Middle frontal gyrus (tissue), 1 donor: ENCODE data around the gene LUC7L3.
"Not testable (repeated sequence)": the region's sequence is repeated elsewhere in the genome, so short reads cannot be mapped to it uniquely, and the experiment has no call there.

Experiments used
- DNase-seq: peaks from one replicate; pipeline ENCODE4 v3.0.0-alpha.2; 2015; ENCODE audit warnings: low spot score; ENCODE audit errors: extremely low spot score

Gene LUC7L3

DNA sequence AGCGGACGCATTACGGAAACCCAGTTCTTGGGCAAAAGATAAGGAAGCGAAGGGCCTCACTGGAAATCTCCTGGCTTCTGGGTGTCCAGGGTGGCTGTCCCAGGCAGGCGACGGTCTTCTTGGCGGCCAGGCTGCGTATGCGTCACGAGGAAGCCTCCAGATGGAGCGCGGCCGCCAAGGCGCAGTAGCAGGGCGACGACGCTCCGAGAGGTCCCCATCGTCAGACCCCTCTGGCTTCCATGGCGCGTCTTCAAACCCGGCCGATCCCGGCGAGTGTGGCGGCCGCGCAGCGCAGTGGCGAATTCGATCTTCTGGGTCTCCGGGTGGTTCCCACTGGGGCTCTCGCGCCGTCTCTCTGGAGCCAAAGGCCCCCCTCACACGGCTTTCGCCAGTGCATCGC, 61.8 kb downstream of the LUC7L3 start:
- no peak for DNase-seq

DNA sequence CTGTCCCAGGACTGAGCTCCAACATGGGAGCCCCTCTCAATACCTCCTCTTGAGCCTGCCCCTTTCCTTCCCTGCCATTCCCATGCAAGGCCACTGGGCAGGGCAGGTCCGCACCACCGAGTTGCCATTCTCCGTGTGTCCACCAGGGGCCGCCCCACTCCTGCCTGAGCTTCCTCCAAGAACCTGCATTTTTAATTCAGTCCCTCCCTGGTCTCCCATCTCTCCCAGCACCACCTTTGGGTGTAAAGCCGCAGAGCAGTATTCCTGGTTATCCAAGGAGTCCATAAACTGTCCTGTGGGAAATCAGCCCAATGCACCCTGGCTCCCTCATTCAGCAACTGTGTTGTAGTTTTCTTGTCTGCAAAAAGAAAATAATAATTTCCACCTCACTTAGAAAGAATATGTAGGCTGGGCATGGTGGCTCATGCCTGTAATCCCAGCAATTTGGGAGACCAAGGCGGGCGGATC, 63.8 kb downstream of the LUC7L3 start:
- peak; percentile 74 for DNase-seq

DNA sequence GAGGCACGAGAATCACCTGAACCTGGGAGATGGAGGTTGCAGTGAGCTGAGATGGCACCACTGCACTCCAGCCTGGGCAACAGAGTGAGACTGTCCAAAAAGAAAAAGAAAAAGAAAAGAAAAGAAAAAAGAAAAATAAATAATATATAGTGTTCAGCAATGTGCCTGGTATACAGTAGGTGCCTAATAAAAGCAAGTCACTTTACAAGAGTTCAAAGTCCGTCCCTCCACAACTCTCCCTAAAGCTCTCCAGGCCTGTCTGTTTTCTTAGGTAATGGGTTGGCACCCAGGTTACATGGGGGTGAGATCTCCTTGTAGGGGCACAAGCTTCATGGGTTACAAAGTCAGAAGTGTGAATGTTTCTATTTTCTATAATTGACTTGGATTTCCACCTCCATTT, 64.5 kb downstream of the LUC7L3 start:
- DNase-seq, result no peak

DNA sequence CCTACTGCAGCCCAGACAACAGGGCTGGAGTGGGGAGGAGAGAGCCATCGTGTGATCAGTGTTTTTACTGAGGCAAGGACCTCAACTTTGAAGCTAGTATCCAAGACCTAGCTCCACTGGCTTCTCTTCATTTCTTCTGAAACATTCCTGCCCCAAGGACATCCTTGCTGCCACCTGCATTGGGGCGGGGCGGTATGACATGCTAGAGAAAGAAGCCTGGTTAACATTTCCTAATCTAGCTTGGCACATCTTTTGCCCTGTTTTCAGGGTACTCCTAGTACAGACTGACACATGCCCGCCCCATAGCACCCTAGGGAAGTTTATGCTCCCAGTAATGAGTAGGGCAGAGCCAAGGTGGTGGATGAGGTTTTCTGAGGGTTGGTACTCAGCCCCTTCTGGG, 65.7 kb downstream of the LUC7L3 start:
- no peak for DNase-seq

DNA sequence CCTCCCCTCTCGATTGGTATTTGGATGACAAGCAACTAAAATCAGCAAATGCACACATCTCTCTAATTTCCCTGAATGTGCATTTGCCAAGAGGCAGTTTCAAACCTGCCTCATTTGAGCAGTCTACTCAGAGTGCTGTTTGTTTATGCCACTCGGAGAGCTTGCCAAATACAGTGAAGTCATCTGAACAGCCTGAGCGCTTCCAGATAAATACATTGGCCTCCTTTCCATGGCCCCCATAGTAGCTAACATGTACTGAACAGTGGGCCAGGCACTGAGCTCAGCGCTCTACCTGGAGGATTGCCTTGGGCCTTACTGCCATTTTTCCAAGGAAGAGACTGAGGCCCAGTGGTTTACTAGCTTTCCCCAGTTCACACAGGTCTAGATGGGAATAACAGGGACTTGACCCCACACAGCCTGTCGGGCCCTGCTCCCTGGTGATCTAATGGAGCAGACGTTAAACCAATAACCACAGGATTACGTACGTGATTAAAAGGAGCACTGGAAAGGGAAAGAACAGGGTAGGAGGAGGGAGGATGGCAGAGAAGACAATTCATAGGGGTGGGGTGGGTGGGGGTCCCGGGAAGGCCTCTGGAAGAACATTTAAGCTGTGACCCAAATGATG, 66.7 kb downstream of the LUC7L3 start:
- no peak for DNase-seq

DNA sequence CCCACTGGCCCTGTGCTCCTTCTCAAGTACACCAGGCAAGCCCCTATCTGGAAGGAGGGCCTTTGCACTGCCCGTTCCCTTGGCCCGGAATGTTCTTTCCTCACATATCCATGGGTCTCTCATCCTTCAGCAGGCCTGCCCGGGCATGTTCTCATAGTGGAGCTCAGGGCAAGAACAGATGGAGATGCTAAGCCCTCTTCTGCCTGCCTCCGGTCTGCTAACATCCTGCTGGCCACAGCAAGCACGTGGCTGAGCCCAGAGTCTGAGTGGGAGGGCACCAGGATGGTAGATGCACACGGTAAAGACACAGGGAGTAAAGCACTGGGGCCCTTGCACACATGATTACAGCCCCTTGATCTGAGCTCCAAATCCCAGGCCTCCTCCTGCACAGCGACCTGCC, 67.7 kb downstream of the LUC7L3 start:
- no peak for DNase-seq

DNA sequence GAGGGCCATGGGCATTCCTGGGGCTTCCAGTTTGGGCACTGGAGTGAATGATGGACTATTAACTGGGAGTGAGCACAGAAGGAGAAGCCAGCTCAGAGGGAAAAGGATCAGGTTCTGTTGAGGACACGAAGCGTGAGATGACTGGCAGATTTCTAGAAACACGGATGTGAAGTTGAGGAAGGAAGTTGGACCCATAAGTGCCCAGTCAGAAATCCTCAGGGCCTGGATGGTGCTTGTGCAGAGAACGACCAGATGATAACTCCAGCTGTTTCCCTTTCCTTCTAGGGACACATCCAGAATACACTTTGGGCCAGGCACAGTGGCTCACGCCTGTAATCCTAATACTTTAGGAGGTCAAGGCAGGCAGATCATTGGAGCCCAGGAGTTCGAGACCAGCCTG, 71.2 kb downstream of the LUC7L3 start:
- no peak for DNase-seq

DNA sequence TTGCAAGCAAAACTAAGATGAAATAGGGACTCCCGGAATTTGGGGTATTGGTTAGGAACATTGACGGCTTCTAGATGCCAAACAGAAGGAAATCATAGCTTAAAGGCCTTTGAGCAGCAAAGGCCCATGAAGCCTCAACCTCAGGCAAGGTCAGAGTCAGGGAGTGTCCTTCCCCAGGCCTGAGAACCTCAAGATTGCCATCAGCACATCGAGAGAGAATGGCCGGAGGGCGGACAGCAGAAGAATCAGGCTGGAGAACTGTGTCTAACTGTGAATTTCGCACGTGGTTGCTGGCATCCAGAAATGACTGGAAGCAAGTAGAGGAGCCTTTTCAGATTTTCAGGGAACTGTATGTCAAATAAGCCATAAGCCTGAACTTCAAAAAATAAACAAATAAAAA, 72.7 kb downstream of the LUC7L3 start:
- no peak for DNase-seq

DNA sequence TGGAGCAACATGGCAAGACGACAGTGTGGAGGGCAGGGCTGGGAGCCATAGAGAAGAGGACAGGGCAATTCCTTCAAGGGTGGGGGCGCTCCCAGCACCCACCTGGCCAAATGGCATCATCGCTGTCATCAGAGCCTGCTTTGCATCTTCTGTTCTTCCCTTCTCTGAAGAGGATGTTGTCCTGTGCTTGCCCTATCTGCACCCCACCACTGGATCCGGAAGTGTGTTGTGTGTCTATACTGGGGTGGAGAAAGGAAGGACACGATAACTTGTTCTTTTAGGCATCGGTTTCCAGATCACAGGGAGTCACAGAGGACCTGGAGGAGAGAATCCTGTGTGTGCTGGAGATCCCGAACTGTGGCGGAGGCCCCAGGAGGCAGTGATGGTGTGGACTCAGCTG, 73.6 kb downstream of the LUC7L3 start:
- no peak for DNase-seq

DNA sequence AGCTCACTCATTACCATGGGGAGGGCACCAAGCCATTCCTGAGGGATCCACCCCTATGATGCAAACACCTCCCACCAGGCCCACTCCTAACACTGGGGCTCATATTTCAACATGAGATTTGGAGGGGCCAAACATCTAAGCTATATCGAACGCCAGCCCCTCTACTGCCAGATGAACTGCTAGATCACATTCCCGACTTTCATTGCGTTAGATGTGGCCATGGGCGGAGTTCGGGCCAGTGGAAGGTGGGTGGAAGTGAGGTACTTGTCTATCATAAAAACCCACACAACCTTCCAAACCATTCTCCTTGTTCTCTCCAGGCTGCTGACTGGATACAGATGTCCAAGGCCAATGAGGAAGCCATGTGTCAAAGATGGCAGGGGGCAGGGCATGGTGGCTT, 75.0 kb downstream of the LUC7L3 start:
- DNase-seq, result no peak

DNA sequence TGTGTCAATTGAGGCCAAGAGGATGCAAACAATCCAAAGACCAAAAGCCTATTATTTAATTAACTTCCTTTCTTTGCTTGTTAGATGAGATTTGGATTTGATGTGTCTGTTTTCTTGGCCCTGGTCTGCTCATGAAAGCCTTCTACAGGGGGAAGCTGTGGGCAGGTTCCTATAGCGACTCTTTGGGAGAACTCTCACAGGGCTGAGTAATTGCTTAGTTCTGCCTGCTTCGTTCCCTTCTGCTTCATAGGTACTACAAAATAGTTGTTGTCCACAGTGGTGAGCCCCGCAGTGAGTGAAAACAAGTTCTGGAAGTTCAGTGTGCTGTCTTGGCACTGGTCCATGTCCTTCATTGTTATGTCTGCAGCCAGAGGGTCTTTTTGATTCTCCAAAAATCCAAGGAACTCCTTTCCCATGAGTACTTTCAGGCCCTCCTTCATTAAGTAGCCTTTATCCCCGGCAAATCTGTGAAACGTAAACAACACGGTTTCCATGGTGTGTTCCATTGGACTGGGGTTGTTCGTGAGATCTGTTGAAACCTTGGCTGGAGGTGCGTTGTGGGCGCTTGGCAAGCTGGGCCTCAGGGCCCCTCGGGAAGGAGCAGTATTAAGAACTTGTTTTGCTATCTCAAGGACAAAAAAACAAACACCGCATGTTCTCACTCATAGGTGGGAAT, 77.9 kb downstream of the LUC7L3 start:
- no peak for DNase-seq

DNA sequence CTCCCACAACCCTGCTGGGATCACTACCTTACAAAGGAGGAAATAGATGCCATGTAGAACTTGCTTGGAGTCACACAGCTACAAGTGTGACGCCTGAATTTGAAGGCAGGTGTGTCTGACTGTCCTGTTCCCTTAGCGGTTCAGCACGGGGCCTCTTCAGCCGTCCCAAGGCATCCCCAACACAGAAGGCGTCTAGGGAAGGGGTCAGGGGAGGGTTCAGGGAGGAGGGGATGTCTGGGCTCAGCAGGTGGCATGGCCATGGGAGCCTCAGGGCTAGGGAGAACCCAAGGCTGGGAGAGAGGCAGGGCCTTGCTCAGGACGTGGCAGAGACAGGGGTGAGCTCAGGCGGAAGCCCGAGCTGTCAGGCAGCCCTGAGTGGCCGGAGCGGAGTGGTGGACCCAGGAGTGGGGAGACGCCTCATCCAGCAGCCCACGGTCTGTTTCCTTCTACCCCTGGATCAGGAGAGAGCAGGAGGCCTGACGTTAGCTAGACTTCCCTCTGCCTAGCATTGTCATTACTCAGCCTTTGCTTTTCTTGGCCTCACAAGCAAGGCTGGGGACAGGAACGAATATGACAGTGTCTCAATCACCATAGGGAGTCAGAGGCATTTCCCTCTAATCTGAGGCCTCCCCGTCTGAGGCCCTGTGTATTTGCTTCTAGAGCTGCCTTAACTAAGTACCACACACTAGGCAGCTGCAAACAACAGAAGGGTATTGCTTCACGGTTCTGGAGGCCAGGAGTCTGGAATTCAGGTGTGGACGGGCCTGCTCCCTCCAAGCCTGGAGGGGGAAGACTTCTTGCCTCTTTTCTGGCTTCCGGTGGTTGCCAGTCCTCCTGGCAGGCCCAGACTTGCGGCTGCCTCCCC, 79.3 kb downstream of the LUC7L3 start:
- DNase-seq, result no peak

DNA sequence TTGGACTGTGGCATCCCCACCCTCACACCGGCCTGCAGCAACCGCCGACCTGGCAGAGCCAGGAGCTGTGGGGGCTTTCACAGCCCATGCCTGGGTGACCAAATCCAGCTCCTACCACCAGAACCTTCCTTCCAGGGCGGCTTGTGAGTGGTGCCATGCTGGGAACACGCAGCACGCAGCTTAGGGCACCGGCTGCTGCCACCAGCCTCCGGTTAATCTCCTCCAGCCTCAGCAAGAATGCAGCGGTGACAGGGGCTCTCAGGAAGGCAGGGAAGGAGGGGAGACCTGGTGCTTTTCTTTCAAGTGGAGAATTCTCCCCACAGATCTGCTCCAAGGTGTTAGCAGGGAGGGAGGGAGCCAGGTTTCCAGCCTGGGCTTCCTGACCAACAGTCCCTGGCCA, 80.2 kb downstream of the LUC7L3 start:
- no peak for DNase-seq

DNA sequence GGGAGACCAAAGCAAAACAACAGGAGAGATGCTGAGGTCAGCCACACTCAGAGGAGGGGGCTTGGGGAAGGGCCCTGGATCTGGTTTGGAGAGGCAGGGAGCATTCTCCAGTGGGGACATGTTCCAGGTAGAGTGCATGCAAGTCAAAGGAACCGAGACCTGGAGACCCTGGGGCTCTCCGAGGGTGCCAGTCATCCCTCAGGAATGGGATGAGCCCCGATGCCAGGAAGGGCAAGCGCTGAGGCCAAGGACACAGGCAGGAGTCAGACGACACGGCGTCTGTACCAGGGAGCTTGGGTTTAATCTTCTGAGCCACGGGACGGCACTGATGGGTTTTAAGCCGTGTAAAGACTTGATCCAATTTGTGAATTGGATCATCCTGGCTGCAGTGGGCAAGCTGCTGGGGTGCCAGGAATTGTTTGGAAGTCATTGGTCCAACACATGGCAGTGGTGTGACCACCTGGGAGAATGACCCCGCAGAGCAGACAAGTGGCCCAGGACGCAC, 80.8 kb downstream of the LUC7L3 start:
- DNase-seq, result no peak

DNA sequence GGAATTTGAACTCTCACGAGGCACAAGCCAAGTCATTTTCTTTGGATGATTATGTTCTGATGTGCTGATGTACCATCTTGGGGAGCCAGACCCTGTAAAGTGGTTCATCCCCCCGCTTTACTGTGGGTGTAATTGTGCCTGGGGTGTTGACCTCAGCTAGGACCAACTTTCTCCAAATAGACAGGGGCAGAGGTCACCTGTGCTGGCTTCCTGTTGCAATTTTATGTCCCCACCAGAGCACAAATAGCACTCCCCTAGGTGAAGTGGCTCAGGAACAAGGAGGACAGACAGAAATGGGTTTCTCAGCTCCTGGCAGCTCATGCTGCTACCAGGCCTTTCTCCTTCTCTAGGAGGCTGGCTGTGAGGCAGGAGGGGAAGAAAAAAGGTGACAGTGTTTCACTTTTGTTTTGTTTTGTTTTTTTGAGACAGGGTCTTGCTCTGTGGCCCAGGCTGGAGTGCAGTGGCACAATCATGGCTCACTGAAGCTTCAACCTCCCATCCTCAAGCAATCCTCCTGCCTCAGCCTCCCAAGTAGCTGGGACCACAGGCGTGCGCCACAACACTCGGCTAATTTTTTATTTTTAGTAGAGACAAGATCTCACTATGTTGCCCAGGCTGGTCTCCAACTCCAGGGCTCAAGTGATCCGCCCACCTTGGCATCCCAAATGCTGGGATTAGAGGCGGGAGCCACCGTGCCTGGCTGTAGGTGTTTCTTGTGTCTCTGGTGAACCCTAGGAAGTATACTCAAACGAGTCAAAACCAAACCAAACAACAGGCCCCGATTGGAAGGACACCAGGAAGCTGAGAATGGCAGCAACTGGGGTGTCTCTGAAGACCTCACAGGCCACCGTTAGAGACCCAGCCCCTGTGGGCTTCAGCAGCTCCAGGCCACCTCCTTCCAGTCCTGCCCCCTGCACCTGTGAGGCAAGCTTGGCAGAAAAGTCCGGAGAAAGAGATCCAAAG, 83.5 kb downstream of the LUC7L3 start:
- no peak for DNase-seq

DNA sequence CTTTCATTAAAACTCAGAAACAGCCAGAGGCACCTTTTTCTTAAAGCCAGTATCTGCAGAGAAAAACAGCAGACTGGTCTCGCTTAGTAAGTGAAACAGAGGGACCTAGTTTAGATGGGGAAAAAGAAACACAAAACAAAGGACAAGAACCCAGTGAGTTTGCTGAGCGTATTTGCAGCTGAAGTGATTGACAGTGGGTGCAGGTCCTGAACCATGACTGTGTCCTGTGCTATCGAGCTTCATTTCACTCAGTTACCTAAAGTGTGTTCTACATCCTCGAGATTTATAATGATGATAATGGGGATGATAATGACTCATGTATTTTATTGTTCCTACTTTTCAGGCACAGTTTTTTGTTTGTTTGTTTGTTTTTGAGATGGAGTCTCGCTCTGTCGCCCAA, 84.3 kb downstream of the LUC7L3 start:
- DNase-seq, result no peak

DNA sequence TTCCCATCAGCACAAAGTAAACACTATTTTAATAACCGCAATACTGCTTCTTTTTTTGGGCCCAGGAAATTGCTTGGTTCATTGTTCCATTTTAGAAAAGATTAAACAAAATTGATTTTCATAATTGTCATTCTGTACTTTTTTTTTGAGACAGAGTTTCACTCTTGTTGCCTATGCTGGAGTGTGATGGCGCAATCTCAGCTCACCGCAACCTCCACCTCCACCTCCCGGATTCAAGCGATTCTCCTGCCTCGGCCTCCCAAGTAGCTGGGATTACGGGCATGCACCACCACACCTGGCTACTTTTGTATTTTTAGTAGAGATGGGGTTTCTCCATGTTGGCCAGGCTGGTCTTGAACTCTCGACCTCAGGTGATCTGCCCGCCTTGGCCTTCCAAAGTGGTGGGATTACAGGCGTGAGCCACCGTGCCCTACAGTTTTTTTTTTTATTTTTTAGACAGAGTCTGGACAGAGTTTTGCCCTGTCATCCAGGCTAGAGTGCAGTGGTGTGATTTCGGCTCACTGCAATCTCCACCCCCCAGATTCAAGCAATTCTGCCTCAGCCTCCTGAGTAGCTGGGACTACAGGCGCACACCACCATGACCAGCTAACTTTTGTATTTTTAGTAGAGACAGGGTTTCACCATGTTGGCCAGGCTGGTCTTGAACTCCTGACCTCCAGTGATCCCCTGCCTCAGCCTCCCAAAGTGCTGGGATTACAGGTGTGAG, 85.5 kb downstream of the LUC7L3 start:
- not testable (repeated sequence) for DNase-seq

DNA sequence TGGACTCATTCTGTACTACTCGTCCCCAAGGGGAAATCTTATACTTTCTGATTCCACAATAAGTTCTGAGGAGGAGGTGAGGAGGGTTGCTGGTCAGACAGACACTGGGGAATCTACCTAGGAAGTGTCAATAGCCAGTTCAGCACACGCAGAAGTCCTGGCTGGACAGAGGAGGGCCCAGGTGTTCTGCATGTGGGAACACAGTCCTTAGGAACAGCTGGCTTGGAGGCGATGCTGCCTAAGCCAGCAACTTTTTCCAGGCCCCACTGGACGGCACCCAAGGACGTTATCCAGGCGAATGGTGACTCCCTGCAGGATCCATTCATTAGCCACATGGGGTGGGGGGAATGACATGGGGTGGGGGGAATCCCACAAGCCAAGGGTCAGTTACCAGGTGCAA, 86.1 kb downstream of the LUC7L3 start:
- DNase-seq, result no peak
